GM12892 (cell line): ENCODE results near the gene UGGT2.

Experiments used
- POLR2A ChIP-seq: IDR thresholded peaks from 2 replicates; pipeline ENCODE4 v1.6.1; 2011; ENCODE audit warnings: low read depth, low read length, control low read depth
- POLR2AphosphoS5 ChIP-seq: IDR thresholded peaks from 2 replicates; pipeline ENCODE4 v1.6.1; 2011; ENCODE audit warnings: low read depth, low read length, control low read depth

GRCh38 chr13:95809429-95809828, 243.8 kb downstream of the UGGT2 start:
- no peak for TF ChIP-seq POLR2A
- TF ChIP-seq POLR2AphosphoS5 = no peak
